HepG2 (cell line): ENCODE data around the gene ADCY6. TPM values are rescaled to one million over a fixed set of nuclear protein-coding genes. Genes with fewer than 3 reads are reported as not detected.

Source experiments
- ATAC-seq: fragments of 200-7000 bp; cut with Tn5 transposase; 3 replicates; pipeline ENCODE4 v1.9.1; 2020; ENCODE audit warnings: mild to moderate bottlenecking, moderate library complexity
- BruUV-seq: library from RNA; stranded (reverse); fragments of 400-500 nt; replicated peaks from 2 replicates; lab custom pipeline; 2021; lab: Mats Ljungman, UMichigan
- CTCF ChIA-PET: fragments of 300-600 bp; formaldehyde crosslinking; extraction: SDS; loops from one replicate; lab custom pipeline; 2021; ENCODE audit warnings: low total read pairs, inconsistent platforms, low intra/inter-chr PET ratio; lab: Yijun Ruan, JAX
- POLR2A ChIA-PET: fragments of 350-600 bp; sonication (Branson Sonifier 250); formaldehyde crosslinking; loops from one replicate; lab custom pipeline; 2020; ENCODE audit warnings: antibody characterized with exemption, inconsistent platforms; lab: Yijun Ruan, JAX
- DNase-seq: peaks from one replicate; pipeline ENCODE4 v3.0.0-alpha.2; 2015; ENCODE audit warnings: low spot score
- FAIRE-seq: peaks from 3 replicates; lab custom pipeline; 2011; peaks lifted over from hg19 to GRCh38; lab: Jason Lieb, UNC
- H2AFZ ChIP-seq: one replicate; pipeline ENCODE4 v1.6.1; 2011; ENCODE audit warnings: low read length, inconsistent platforms
- H3K27ac ChIP-seq: fragments of 300-600 bp; 3 replicates; pipeline ENCODE4 v1.8.0; 2011; ENCODE audit warnings: mixed run types, mild to moderate bottlenecking, mixed read lengths, low read length, inconsistent platforms; ENCODE audit not compliant: insufficient read depth; ENCODE audit errors: extremely low read length
- H3K27me3 ChIP-seq, 2 experiments: fragments of 200-600 bp in 1 of 2; 2 replicates in 1 of 2; 3 replicates in 1 of 2; pipeline versions ENCODE4 v1.6.0 to v1.8.0; 2011; ENCODE audit warnings: low read length in 2 of 2, mild to moderate bottlenecking in 2 of 2, moderate library complexity in 2 of 2, inconsistent platforms in 1 of 2; ENCODE audit not compliant: insufficient read depth in 2 of 2, control insufficient read depth in 1 of 2
- H3K36me3 ChIP-seq, 2 experiments: fragments of 200-600 bp in 1 of 2; replicated peaks in 1 of 2; 2 replicates in 1 of 2; 3 replicates in 1 of 2; pipeline versions ENCODE4 v1.5.1 to v1.8.0; 2011; ENCODE audit warnings: low read length in 2 of 2, inconsistent platforms in 1 of 2; ENCODE audit not compliant: insufficient read depth in 2 of 2, control insufficient read depth in 1 of 2
- H3K4me1 ChIP-seq: 2 replicates; pipeline ENCODE4 v1.5.1; 2012; ENCODE audit warnings: low read length, inconsistent platforms; ENCODE audit not compliant: insufficient read depth
- H3K4me2 ChIP-seq: 2 replicates; pipeline ENCODE4 v1.6.0; 2011; ENCODE audit warnings: low read depth, low read length, inconsistent platforms
- H3K4me3 ChIP-seq, 3 experiments: fragments of 200-600 bp in 1 of 3; sonication (generic), shearing (Covaris generic) in 1 of 3; replicated peaks in 1 of 3; 2 replicates each; pipeline ENCODE4 v1.5.1; 2011 to 2016; ENCODE audit warnings: low read length in 3 of 3, inconsistent platforms in 2 of 3, low read depth in 2 of 3, mild to moderate bottlenecking in 2 of 3, control low read depth in 1 of 3, mixed read lengths in 1 of 3; ENCODE audit not compliant: insufficient read depth in 1 of 3
- H3K79me2 ChIP-seq: one replicate; pipeline ENCODE4 v1.6.1; 2011; ENCODE audit warnings: low read length, inconsistent platforms; ENCODE audit not compliant: insufficient read depth
- H3K9ac ChIP-seq: 2 replicates; pipeline ENCODE4 v1.6.0; 2011; ENCODE audit warnings: mild to moderate bottlenecking, low read depth, low read length, inconsistent platforms; ENCODE audit not compliant: insufficient read depth
- H3K9me3 ChIP-seq: 2 replicates; pipeline ENCODE4 v1.5.1; 2012; ENCODE audit warnings: mild to moderate bottlenecking, low read length
- H4K20me1 ChIP-seq: 2 replicates; pipeline ENCODE4 v1.6.0; 2011; ENCODE audit warnings: inconsistent platforms, mild to moderate bottlenecking, low read length, moderate library complexity; ENCODE audit not compliant: insufficient read depth
- NKX3-1 ChIP-seq: sonication (generic); formaldehyde crosslinking; IDR thresholded peaks from 2 replicates; pipeline ENCODE4 v1.5.0; 2020; ENCODE audit warnings: missing genetic modification reagents
- ONECUT2 ChIP-seq: sonication (generic); formaldehyde crosslinking; IDR thresholded peaks from 2 replicates; pipeline ENCODE4 v1.4.0; 2020; ENCODE audit warnings: missing genetic modification reagents
- PRDM15 ChIP-seq: sonication (generic); formaldehyde crosslinking; IDR thresholded peaks from 2 replicates; pipeline ENCODE4 v1.4.0; 2020; ENCODE audit warnings: missing genetic modification reagents
- PREB ChIP-seq: sonication (generic); formaldehyde crosslinking; IDR thresholded peaks from 2 replicates; pipeline ENCODE4 v1.4.0; 2020; ENCODE audit warnings: missing genetic modification reagents
- TERF1 ChIP-seq: sonication (generic); formaldehyde crosslinking; IDR thresholded peaks from 2 replicates; pipeline ENCODE4 v1.8.0; 2022; ENCODE audit warnings: mild to moderate bottlenecking, missing genetic modification reagents, moderate library complexity
- ZBTB1 ChIP-seq: sonication (generic); formaldehyde crosslinking; IDR thresholded peaks from 2 replicates; pipeline ENCODE4 v1.4.0; 2020; ENCODE audit warnings: missing genetic modification reagents, borderline replicate concordance
- ZNF225 ChIP-seq: sonication (generic); formaldehyde crosslinking; IDR thresholded peaks from 2 replicates; pipeline ENCODE4 v1.4.0; 2020; ENCODE audit warnings: mild to moderate bottlenecking, missing genetic modification reagents
- ZNF432 ChIP-seq: sonication (generic); formaldehyde crosslinking; IDR thresholded peaks from 2 replicates; pipeline ENCODE4 v1.5.0; 2020; ENCODE audit warnings: missing genetic modification reagents, mild to moderate bottlenecking, borderline replicate concordance
- ZNF563 ChIP-seq: sonication (generic); formaldehyde crosslinking; IDR thresholded peaks from 2 replicates; pipeline ENCODE4 v1.8.0; 2022; ENCODE audit warnings: mild to moderate bottlenecking, moderate library complexity, missing genetic modification reagents
- ZNF800 ChIP-seq: sonication (generic); formaldehyde crosslinking; IDR thresholded peaks from 2 replicates; pipeline ENCODE4 v1.4.0; 2020; ENCODE audit warnings: missing genetic modification reagents
- WGBS: methylation state at CpG from one replicate; pipeline ENCODE4 v1.1.6; 2017; ENCODE audit warnings: low lambda C conversion rate; 5-methylcytosine and 5-hydroxymethylcytosine counted together
- in situ Hi-C: cut with HindIII; loops from 2 replicates; pipeline ENCODE4 v1.10.0; 2017; ENCODE audit warnings: low pct_unique_long_range_greater_than_20kb; ENCODE audit not compliant: extremely low pct_ligation_motif_present
- intact Hi-C: fragments of 100-400 bp; cut with micrococcal nuclease; formaldehyde crosslinking; loops from one replicate; pipeline ENCODE4 v1.10.0; 2022; ENCODE audit not compliant: unreplicated experiment
- polyA plus RNA-seq, 8 experiments: library from polyadenylated mRNA; depleted of rRNA in 3 of 8; stranded (reverse) in 7 of 8; unstranded in 1 of 8; fragments of >200 nt; fragmentation: Illumina TruSeq in 4 of 8; extraction: Trizol in 4 of 8; gene quantifications; 2 replicates each; pipeline versions ENCODE4 v1.2.1 to v1.2.3, GENCODE V29; 2011 to 2016; ENCODE audit warnings: low read depth in 4 of 8, missing spikeins in 1 of 8, mixed read lengths in 1 of 8; ENCODE audit not compliant: insufficient read depth in 1 of 8
- total RNA-seq, 5 experiments: library from RNA; depleted of rRNA; stranded (reverse); fragments of >200 nt; fragmentation: Illumina TruSeq; extraction: Trizol; gene quantifications; 2 replicates each; pipeline ENCODE4 v1.2.3, GENCODE V29; 2016; ENCODE audit warnings: low read depth in 1 of 5

The ADCY6 gene
- total and polyA plus RNA-seq, 2 of the 13 experiments (the other 11 are each of a cell fraction or from before 2014, with no cell fraction given), result 10.6 to 11.8 TPM

GRCh38 chr12:48824905-48825304 is 36.0 kb upstream of the ADCY6 start:
- Histone ChIP-seq H3K4me2 (no peak overlapping the region), H3K9me3 (no peaks in the 10 kb centered on the region), H3K4me1 (no peaks in the 10 kb centered on the region), H2AFZ (no peak overlapping the region), H3K4me3 (no peak overlapping the region), H3K27ac (no peak overlapping the region), H3K9ac (no peak overlapping the region), H3K36me3 (peaks cover 2 to 7% of the 10 kb centered on the region in 2 experiments; a peak in 3 of 5 replicates), H3K79me2 (no peaks in the 10 kb centered on the region), H4K20me1 (no peaks in the 10 kb centered on the region; the same call in 1 of the 2 replicates), H3K27me3 (peaks cover 4 to 53% of the 10 kb centered on the region in 2 experiments; a peak in 4 of 5 replicates)
- no CpG with 5 or more reads among the region's 4 CpGs for WGBS
- ATAC-seq (no peak), FAIRE-seq (no peak), DNase-seq (no peak)
- BruUV-seq, result no TSS peak
- in situ Hi-C loops, result no loop called here
- ChIA-PET CTCF (no interaction called here), POLR2A (no interaction called here)
- intact Hi-C loops, result no loop called here
- TF ChIP-seq ONECUT2 (CRISPR knock-in tag) (no peak), ZNF225 (CRISPR knock-in tag) (no peak), ZBTB1 (CRISPR knock-in tag) (no peak), PREB (no peak), ZNF800 (CRISPR knock-in tag) (no peak)

GRCh38 chr12:48824112-48824511 is 35.2 kb upstream of the ADCY6 start:
- DNase-seq (no peak), FAIRE-seq (no peak), ATAC-seq (no peak)
- H3K4me1 ChIP-seq, result no peaks in the 10 kb centered on the region
- H3K27me3 ChIP-seq, result peaks cover 6 to 61% of the 10 kb centered on the region in 2 experiments; a peak in 4 of 5 replicates
- in situ Hi-C loops (no loop called here), intact Hi-C loops (no loop called here)
- H3K27ac ChIP-seq, result no peak overlapping the region
- no peak overlapping the region for H2AFZ ChIP-seq
- H3K9ac ChIP-seq, result no peak overlapping the region
- H3K4me3 ChIP-seq, result no peak overlapping the region
- no TSS peak for BruUV-seq
- no peaks in the 10 kb centered on the region; the same call in 1 of the 2 replicates for H4K20me1 ChIP-seq
- H3K9me3 ChIP-seq, result no peaks in the 10 kb centered on the region
- ChIA-PET POLR2A (no interaction called here), CTCF (no interaction called here)
- 18% methylated on average over 10 of the region's 12 CpGs for WGBS
- H3K79me2 ChIP-seq, result no peaks in the 10 kb centered on the region
- H3K36me3 ChIP-seq, result no peaks in the 10 kb centered on the region; a peak in 1 of 5 replicates
- no peak overlapping the region for H3K4me2 ChIP-seq
- TF ChIP-seq PRDM15 (CRISPR knock-in tag) (no peak), ZNF432 (no peak), TERF1 (no peak), NKX3-1 (CRISPR knock-in tag) (no peak), ZNF563 (no peak)
